ENCODE results near the gene WDR1.
A peak's percentile ranks its signal among the peaks of the same experiment; 100 is the strongest.

WDR1 gene

DNA sequence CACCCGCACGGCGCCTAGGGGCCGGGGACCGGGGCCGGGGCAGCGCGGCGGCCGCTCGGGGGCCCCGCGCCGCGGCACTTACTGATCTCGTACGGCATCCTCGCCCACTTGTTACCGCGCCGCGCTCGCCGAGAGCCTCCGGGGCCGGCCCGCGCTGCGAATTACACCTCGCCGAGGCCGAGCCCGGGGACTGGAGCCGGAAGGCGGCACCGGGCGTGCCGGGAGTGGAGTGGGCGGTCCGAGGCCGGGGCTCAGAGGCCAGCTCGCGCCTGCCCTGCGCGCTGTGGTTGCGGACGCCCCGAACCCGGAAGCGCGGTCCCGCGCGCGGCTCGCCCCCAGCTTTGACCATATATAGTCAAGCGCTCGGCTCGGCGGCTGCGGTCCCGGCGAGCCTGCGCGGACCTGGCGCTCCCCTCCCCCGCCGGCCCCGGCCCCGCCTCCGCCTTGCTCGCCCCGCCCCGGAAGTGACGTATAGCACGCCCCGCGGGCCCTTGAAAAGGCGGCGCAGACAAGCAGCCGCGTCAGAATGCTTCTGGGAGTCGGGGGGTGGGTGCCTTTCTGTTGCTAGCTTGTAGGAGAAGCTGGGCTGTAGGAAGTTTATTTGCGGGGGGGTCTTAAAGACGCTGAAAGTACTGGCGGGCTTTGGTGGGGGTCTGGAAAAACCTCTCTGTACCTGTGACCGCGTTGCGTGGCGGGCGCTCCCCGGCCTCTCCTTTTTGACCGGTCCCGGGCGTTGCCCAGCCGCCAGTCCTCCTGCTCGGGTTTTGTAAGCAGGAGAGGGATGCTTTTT is at the start of gene WDR1:
WDR1 (minus strand) TSS at position 231 of the 790 bp plus-strand sequence; CDS start at position 98, 133 bp downstream.
- peak; percentile 86 for DNase-seq (ENCODE audit: low spot score)

DNA sequence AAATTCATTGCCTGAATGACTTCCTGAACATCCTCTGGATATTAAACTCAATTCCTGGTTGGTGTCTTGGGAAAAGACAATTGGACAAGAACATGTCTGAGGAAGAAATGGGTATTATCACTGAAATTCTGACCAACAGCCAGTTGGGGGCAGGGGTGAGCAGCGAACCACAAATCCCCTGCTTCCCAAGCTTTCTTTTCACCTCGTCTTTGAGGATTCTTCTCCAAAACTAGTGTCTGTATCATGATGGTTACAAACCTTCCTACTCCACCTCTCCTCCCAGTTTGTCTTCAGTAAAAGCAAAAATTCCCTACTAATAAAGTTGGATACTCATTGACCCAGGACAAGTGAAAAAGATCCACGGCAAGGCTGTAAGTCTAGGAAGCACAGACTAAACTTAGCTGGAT is 48.3 kb upstream of the WDR1 start:
- DNase-seq (ENCODE audit: low spot score), result peak; percentile 36

DNA sequence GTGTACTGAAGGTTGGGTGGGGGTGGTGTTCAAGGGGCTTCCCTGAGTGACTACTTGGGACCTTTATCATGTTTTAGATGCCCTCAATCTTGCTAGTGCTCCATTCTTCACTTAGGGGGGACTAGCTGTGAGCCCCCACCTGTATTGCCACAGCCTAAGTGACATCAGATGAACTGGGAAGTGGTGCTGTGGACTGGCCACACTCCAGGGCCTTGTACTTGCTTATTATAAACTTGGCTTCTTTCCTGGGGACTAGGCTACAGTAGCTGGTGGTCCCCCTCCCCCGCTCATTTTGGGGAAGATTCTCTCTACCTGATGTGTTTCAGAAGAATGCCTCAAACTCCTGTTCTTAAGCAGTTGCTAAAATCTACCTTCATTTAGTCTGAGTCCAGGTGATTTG is 46.7 kb upstream of the WDR1 start:
- DNase-seq (ENCODE audit: low spot score), result no peak

DNA sequence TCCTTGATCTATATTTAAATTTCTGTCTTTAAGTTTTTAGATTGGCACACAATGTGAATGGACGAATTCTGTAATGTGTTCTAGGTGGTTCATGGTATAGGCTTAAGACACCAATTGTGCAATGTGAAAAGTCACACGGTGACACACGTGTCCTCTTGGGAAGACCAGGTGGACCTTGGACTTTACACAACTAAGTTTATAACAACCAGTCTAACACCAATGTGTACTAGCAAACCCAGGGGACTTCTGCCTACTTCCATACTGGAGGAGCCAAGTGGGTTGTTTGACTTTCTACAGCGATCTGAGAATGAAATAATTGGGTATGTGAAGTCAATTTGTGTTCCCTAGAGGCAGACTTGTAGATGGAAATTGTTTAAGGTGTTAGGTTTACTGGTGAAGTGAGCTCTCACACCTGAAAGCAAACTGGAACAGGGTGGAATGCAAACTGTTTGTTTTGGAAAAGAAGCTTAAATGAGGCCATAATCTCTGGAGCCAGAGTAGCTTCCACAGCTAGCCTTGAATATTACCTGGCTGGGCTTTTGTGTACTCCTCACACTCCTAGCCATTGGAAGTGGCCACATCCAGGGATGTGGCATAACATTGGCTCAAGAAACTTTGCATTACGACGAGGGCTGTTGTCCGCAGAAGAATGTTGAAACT is 45.9 kb upstream of the WDR1 start:
- peak; percentile 25 for DNase-seq (ENCODE audit: low spot score)

GRCh38 chr4:10161840-10162239 is 45.2 kb upstream of the WDR1 start:
- DNase-seq (ENCODE audit: low spot score), result no peak

DNA sequence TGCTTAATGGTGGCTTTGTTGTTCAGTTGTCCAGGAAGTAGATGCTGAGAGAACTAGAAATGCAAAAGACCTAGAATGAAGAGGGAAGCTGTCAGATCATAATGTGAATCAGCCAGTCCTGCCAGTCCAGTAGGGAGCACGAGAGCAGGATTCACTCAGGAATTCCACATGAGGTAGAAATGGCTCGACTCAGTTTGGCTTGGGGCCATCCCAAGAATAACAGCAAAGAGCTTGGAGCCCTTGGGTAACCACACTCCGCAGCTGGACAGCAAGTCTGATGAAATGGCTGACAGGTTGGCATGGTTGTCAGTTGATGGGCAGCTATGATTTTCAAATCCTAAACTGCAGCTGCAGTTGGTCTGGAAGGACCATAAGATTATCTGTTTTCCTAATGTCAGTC is 44.5 kb upstream of the WDR1 start:
- no peak for DNase-seq (ENCODE audit: low spot score)

DNA sequence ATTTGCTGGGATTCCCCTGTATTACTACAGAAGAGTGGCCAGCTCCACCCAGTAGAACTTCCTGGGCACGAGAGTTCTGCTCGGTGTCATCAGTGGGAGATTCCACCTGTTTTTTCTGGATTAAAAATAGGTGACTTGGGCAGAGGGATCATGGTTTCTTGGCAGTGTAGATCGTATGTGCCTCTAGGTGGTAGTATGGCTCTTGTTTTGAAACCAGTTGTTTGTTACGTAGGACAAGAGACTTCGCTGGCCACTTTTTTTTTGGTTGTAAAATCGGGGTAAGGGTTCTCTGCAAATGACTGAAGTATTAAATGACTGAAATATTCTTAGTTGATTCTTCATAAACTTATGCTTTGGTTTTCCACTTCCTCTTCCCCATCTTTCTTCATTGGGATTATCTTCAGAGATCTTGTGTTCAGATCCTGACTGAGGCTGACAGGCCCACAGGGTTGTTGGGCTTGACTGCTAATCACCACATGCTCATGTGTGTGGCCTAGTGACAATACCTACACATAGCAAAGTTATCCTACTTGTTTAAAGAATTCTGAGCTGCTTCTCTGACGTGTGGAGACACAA is 43.8 kb upstream of the WDR1 start:
- DNase-seq (ENCODE audit: low spot score), result peak; percentile 11

- no peak for DNase-seq (ENCODE audit: low spot score)
Observed at GRCh38 chr4:10159671-10160070, 43.1 kb upstream of the WDR1 start.

DNA sequence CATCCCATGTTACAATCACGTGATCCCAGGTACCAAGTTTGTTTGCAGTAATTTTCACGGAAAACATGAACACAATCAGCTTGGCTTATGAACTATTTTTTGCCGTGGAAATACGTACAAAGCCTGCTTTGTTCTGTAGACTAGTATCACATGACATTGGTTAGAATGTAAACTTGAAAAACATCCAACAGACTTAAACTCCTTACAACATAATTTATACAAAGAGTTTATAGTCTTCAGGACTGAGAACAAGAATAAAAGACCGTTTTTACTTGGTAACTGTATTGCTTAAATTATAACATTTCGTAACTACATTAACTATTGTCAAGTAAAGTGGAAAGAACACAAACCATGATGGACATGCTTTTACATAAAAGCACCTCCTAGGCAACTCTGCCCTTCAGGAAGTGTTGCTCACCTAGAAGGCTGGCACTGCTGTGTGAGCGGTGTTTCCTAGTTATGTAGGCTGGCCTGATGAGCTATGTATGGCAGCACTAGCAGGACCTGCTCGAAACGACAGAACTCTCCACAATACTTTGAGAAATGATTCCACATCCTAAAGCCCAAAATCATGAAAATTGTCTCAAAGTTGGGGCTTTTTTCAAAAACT is 41.8 kb upstream of the WDR1 start:
- DNase-seq (ENCODE audit: low spot score), result no peak

GRCh38 chr4:10157478-10158332 is 41.1 kb upstream of the WDR1 start:
- DNase-seq (ENCODE audit: low spot score), result peak; percentile 52

GRCh38 chr4:10154241-10154640 is 37.6 kb upstream of the WDR1 start:
- no peak for DNase-seq (ENCODE audit: low spot score)

DNA sequence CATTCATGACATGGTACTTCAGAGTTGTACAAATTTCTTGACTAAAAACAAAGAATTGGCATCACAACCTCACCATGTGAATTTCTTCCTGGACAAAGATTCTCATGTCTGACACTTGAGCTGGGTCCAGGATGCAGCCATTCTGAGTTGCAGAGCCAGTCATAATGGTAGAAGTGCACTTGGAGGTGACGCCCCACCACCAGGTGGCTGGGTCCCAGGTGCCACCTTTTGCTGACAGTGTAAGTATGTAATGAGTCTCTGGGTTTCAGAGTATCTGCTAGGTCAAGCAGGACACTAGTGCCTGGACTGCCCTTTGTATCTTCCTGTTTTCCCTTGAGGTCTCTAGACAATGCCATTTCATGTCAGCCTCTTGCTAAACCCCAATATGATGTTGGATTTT is 36.6 kb upstream of the WDR1 start:
- no peak for DNase-seq (ENCODE audit: low spot score)

DNA sequence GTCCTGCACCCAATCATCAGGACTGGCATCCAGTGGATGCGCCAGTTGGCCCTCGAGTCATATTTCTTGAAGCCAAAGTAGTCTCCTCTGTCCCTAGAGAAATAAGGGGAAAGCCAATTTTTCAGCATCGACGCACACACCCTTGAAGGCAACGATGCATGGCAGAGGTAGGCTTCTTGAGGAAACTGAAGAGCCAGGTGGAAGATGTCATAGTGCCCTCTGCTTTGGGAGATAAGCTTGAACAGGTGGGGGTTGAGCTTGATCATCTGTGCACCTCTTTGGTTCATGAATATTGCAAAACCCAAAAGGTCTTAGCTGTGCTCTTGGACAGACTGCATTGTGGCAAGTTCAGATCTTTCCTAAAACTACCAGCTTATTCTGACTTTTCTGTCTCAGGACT is 34.6 kb upstream of the WDR1 start:
- DNase-seq (ENCODE audit: low spot score), result no peak

DNA sequence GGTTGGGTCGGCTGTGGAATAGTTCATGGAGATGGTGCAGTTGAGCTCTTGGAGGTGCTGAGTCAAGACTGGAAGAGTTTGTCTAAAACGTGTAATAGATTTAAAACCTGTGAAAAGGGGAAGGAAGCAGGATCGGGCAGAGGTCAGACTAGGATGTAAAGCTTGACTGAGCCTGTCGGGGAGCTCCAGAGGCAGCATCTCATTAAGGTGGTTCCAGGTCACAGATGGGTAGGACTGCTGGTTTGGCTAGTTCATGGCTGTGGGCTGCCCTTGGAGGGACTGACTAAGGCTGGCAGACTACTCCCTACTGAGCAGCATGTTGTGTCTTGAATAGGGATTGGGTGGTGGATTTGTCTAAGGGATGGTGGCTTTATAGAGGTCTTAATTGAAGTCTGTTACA is 28.4 kb upstream of the WDR1 start:
- no peak for DNase-seq (ENCODE audit: low spot score)

- DNase-seq (ENCODE audit: low spot score), result no peak
Observed at GRCh38 chr4:10144479-10144878, 27.9 kb upstream of the WDR1 start.

GRCh38 chr4:10143171-10143570 is 26.6 kb upstream of the WDR1 start:
- DNase-seq (ENCODE audit: low spot score), result no peak

- no peak for DNase-seq (ENCODE audit: low spot score)
Observed at GRCh38 chr4:10140866-10141759, 24.5 kb upstream of the WDR1 start.

DNA sequence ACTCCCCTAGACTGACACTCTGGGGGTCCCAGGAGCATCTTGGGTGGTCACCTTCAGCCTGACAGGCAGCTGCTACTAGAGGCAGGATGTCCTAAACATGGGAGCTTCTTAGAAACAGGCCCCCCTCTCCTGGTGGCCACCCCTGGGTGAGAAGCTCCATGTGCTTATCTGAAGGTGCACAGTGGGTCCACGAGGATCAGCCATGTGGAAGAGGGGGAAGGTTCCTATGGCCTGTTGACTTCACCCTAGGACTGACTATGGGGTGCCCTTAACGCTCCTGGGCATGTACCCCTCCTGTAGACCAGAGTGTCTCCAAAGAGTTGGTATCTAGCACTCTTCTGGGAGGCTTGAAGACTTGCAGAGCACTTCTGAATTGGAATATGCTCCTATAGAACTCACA is 22.9 kb upstream of the WDR1 start:
- no peak for DNase-seq (ENCODE audit: low spot score)

DNA sequence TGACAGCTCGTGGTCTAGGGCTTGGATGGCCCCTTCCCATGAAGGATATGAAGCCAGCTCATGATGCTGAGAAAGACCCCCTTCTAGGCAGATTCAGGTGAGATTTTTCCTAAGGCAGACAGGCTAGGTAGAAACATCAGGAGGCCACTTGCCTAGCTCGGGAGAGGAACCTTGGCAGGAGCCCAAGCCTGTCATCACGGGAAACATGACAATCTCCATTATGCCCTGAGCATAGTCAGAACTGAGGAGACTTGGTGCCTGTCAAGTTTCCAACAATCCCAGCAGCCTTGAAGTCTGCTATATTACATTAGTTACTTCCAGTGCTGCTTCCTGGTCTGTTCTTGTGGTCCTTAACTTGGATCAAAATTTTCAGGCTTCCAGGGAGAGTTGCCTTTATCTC is 18.7 kb upstream of the WDR1 start:
- DNase-seq (ENCODE audit: low spot score), result no peak

DNA sequence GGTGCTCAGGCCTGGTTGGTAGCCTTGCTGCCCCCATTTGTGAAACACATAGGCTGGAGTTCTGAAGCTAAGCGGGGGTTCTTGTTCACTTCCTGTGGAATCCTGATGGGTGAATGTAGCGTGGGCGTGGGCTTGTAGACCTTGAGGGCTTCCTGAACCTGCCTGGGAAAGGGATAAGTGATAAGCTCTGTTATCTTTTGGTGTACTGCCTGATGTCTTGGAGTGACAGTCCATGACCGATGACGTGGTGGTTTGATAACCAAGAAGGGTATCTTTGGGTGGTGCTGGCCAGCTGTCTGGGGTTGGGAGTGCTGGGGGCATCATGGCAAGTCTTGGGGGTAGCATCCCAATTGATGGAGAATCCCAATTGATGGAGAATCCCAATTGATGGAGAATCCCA is 17.5 kb upstream of the WDR1 start:
- DNase-seq (ENCODE audit: low spot score), result no peak

GRCh38 chr4:10131202-10131601 is 14.6 kb upstream of the WDR1 start:
- DNase-seq (ENCODE audit: low spot score), result no peak
